Measurements from ENCODE around the gene ZNF236. TPM values are rescaled to one million over a fixed set of nuclear protein-coding genes. Genes with fewer than 3 reads are reported as not detected.

ZNF236 gene
- total RNA-seq, 4 donors from 2014 or later: 6.2 to 16.5 (median 10.7) TPM

GRCh38 chr18:76915456-76915855 lies 93.1 kb downstream of the ZNF236 start:
- no peak for DNase-seq
- Histone ChIP-seq H3K36me3 (peaks cover 4 to 100% (median 24%) of the 10 kb centered on the region in 3 donors), H3K27ac (no peak overlapping the region), H3K4me1 (no peaks in the 10 kb centered on the region), H3K4me3 (no peak overlapping the region), H3K9me3 (no peaks in the 10 kb centered on the region), H3K27me3 (no peaks in the 10 kb centered on the region)
- intact Hi-C loops (cut with DNase I): no loop called here
- WGBS, 2 donors: 66 to 90% methylated on average over 5 of the region's 5 CpGs
- no peak for TF ChIP-seq POLR2A (IDR thresholded peaks at IDR 0.05)
- TF ChIP-seq CTCF (IDR thresholded peaks at IDR 0.05): no peak

GRCh38 chr18:76920974-76921373 lies 98.6 kb downstream of the ZNF236 start:
- Histone ChIP-seq H3K27ac (no peak overlapping the region), H3K27me3 (no peaks in the 10 kb centered on the region), H3K9me3 (no peaks in the 10 kb centered on the region), H3K4me3 (no peak overlapping the region), H3K4me1 (no peaks in the 10 kb centered on the region), H3K36me3 (peaks cover 9 to 97% (median 14%) of the 10 kb centered on the region in 3 donors)
- no peak for TF ChIP-seq POLR2A (IDR thresholded peaks at IDR 0.05)
- TF ChIP-seq CTCF (IDR thresholded peaks at IDR 0.05): no peak
- DNase-seq: no peak
- 88% methylated on average over 5 of the region's 5 CpGs for WGBS, 2 donors
- intact Hi-C loops (cut with DNase I): no loop called here

- no peak overlapping the region for H3K4me3 ChIP-seq
- H3K27ac ChIP-seq: no peak overlapping the region
- DNase-seq: no peak
- H3K27me3 ChIP-seq: no peaks in the 10 kb centered on the region
- H3K36me3 ChIP-seq: peaks cover 9 to 97% (median 14%) of the 10 kb centered on the region in 3 donors
- 54 to 67% methylated on average over 10 of the region's 10 CpGs for WGBS, 2 donors
- intact Hi-C loops (cut with DNase I): no loop called here
- H3K4me1 ChIP-seq: no peaks in the 10 kb centered on the region
- no peaks in the 10 kb centered on the region for H3K9me3 ChIP-seq
- peak in 4 of 6 experiments; percentile 19 to 54 (median 27) for TF ChIP-seq CTCF (IDR thresholded peaks at IDR 0.05)
- no peak for TF ChIP-seq POLR2A (IDR thresholded peaks at IDR 0.05)
Measured at GRCh38 chr18:76922107-76922506, 99.8 kb downstream of the ZNF236 start.

- H3K4me1 ChIP-seq: no peaks in the 10 kb centered on the region
- DNase-seq: no peak
- no peak overlapping the region for H3K4me3 ChIP-seq
- intact Hi-C loops (cut with DNase I): no loop called here
- H3K27me3 ChIP-seq: no peaks in the 10 kb centered on the region
- peaks cover 9 to 97% (median 14%) of the 10 kb centered on the region in 3 donors for H3K36me3 ChIP-seq
- WGBS, 2 donors: 62 to 81% methylated on average over 3 of the region's 3 CpGs
- TF ChIP-seq CTCF (IDR thresholded peaks at IDR 0.05) (peak in 3 of 6 experiments; percentile 22 to 56 (median 31)), POLR2A (IDR thresholded peaks at IDR 0.05) (no peak)
- H3K27ac ChIP-seq: no peak overlapping the region
- H3K9me3 ChIP-seq: no peaks in the 10 kb centered on the region
Measured at GRCh38 chr18:76923485-76924085, 101.2 kb downstream of the ZNF236 start.

GRCh38 chr18:76925501-76925900 lies 103.1 kb downstream of the ZNF236 start:
- TF ChIP-seq CTCF (IDR thresholded peaks at IDR 0.05): no peak
- no peak for TF ChIP-seq POLR2A (IDR thresholded peaks at IDR 0.05)
- H3K9me3 ChIP-seq: no peaks in the 10 kb centered on the region
- DNase-seq: no peak
- H3K36me3 ChIP-seq: peaks cover 4 to 97% (median 9%) of the 10 kb centered on the region in 3 donors
- no peaks in the 10 kb centered on the region for H3K4me1 ChIP-seq
- no peak overlapping the region for H3K27ac ChIP-seq
- H3K27me3 ChIP-seq: no peaks in the 10 kb centered on the region
- 86 to 90% methylated on average over 8 of the region's 8 CpGs for WGBS, 2 donors
- intact Hi-C loops (cut with DNase I): no loop called here
- H3K4me3 ChIP-seq: no peak overlapping the region
